ENCODE results near the gene GPR156.
"Not testable (repeated sequence)": the region's sequence is repeated elsewhere in the genome, so short reads cannot be mapped to it uniquely, and the experiment has no call there.

GPR156 gene

GRCh38 chr3:120161902-120162301 lies 123.1 kb downstream of the GPR156 start:
- no peak for DNase-seq (ENCODE audit: low read depth, low spot score)

DNA sequence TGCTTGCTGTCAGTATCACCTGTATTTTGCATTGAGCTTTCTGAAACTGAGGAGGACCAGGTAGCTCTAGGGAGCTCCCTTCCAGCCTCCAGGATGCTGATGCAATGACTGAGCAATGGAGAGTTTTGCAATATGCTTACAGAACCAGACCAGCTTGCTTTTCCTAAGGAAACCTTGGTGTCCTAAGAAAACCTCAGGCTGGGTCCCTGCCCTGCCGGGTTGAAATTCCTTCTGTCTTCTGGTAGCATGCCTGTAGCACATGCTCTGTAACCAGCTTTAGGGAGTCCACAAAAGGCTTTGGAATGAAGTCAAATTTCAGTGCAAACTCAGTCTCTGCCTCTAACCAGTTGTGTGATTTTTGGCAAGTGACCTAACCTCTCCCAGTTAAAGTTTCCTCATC lies 125.0 kb downstream of the GPR156 start:
- DNase-seq (ENCODE audit: low read depth, low spot score) = peak; percentile 53

- no peak for DNase-seq (ENCODE audit: low read depth, low spot score)
Observed at GRCh38 chr3:120157681-120158080, 127.3 kb downstream of the GPR156 start.

DNA sequence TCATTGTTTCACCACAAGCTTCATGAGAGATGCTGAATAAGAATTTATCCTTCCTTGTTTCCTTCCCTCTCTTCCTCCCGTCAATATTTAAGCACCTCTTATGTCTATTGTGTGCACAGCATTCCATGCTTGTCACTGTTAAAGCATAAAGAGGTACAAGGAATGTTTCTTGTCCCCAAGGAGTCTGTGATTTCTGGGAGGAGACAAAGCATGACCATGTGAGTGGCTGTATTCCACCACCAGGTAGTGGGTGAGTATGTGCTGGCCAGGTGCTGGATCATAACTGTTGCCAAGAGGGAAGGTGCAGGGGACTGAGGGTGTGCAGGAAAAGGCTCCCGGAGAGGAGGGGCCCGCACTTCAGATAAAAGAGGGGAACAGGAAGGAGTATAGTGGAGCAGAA lies 127.9 kb downstream of the GPR156 start:
- no peak for DNase-seq (ENCODE audit: low read depth, low spot score)

- DNase-seq (ENCODE audit: low read depth, low spot score) = no peak
Observed at GRCh38 chr3:120156699-120157098, 128.3 kb downstream of the GPR156 start.

GRCh38 chr3:120155694-120156093 lies 129.3 kb downstream of the GPR156 start:
- not testable (repeated sequence) for DNase-seq (ENCODE audit: low read depth, low spot score)

DNA sequence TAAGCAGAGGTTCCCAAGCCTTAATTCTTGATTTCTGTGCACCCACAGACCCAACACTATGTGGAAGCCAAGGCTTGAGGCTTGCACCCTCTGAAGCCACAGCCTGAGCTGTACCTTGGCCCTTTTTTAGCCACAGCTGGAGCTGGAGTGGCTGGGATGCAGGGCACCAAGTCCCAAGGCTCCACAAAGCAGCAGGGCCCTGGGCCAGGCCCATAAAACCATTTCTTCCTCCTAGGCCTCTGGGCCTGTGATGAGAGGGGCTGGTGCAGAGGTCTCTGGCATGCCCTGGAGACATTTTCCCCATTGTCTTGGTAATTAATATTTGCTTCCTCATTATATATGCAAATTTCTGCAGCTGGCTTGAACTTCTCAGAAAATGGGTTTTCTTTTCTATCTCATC lies 129.9 kb downstream of the GPR156 start:
- no peak for DNase-seq (ENCODE audit: low read depth, low spot score)

DNA sequence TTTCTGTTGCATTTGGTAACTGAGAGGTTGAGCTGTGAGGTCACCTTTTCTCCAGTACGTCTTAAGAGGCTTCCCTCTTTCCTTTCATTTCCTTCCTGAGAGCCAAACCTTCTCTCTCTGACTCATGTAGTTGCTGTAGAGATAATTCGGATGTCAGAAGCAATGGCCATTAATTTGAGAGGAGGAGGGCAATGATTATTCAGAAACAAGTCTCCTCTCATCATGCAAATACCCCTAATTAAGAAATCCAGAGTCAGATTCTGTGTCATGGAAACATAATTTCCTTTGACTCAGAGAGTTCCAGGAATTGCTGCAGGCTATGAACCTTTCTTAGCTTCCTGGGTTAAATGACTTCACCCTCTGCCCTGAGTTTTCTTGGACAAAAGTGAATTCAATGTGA lies 131.7 kb downstream of the GPR156 start:
- no peak for DNase-seq (ENCODE audit: low read depth, low spot score)

DNA sequence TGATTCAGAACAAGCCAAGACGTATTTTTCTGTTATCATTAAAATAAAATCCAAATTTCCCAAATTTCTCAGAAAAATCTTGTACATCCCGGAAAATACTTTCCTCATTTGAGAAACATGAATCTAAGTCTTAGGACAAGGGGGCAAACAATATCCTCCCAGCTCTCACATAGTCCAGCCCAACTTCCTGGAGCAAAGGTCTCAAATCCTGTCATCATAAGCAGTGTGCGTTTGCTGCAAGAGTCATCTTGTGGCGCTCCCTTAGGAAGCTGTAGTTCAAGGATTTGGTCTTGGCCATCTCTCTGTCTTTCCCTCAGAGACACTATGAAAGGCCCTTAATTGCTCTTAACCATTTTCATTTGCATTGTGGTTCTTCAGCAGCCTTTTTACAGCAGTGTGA lies 133.2 kb downstream of the GPR156 start:
- DNase-seq (ENCODE audit: low read depth, low spot score) = no peak

GRCh38 chr3:120148187-120148949 lies 136.7 kb downstream of the GPR156 start:
- DNase-seq (ENCODE audit: low read depth, low spot score) = no peak

DNA sequence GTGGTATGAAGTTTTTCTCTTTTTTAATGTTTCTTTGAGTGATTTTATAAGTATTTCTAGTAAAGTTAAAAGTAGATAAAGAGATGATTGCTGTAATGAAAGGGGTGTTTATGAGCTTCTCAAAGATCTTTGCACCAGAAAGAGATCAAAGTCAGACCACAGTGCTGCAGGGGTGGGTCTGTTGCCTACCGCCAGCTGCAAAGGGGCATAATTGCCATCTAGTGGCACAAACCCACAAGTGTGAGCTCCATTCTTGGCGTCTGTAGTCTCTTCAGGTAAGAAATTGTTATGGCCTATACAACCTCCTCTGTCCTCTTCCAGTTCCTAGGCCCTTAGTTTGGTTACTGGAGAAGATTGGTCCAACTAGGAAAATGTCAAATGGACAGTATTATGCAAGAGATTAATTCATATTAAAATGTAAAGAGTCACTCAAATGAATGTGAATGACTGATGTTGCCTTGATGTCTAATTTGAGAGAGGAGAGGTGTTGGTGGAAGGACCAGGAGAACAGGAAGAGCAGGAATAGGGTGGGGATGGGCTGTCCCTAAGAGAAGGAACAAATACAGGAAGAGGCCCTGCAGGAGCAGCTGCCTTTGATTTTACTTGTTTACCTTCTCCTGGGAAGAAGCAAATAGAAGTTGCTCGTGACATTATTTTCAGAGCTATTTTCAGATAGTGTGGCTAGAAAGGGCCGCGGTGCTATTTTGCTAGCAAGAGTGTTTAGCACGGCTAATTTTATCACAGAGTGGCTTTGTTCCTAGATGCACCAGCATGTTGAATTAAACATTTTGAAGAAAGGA lies 137.8 kb downstream of the GPR156 start:
- DNase-seq (ENCODE audit: low read depth, low spot score) = peak; percentile 24

DNA sequence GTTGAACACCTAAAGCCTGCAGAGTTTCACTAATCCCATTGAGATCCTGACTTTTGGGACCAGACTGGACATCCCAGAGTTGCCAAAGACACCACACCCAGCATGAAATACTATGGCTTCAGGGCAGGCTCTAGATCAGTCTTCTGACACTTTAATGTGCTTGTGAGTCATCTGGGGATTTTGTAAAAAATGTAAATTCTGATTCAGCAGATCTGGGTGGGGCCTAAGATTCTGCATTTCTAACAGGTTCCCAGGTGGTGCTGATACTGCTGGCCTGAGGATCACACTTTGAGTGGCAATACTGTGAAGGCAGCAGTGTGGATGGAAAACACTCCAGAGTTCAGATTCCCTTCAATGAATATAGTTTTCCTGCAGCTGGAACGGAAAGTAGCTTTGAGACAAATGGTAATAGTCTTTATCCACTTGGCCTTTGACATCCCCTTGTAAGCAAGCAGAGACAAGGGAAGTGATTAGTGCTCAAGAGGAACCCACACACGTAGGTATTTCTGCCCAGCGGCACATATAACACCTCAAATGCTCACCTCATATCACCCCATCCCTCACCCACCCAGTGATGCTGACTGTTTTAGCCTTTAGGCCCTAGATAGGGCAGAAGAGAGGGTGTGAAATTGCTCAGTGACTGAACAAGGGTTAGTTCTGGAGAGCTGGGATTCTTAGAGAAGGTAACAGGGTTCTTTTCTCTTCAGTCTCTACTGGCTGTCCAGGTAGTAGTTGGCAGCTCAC lies 139.3 kb downstream of the GPR156 start:
- DNase-seq (ENCODE audit: low read depth, low spot score) = no peak

- DNase-seq (ENCODE audit: low read depth, low spot score) = no peak
Observed at GRCh38 chr3:120144267-120144666, 140.8 kb downstream of the GPR156 start.

- DNase-seq (ENCODE audit: low read depth, low spot score) = no peak
Observed at GRCh38 chr3:120143676-120144075, 141.3 kb downstream of the GPR156 start.

GRCh38 chr3:120142236-120142635 lies 142.8 kb downstream of the GPR156 start:
- DNase-seq (ENCODE audit: low read depth, low spot score) = no peak

GRCh38 chr3:120140098-120140742 lies 144.8 kb downstream of the GPR156 start:
- DNase-seq (ENCODE audit: low read depth, low spot score) = no peak

- no peak for DNase-seq (ENCODE audit: low read depth, low spot score)
Observed at GRCh38 chr3:120139140-120139539, 145.9 kb downstream of the GPR156 start.

GRCh38 chr3:120137548-120137947 lies 147.5 kb downstream of the GPR156 start:
- no peak for DNase-seq (ENCODE audit: low read depth, low spot score)

- no peak for DNase-seq (ENCODE audit: low read depth, low spot score)
Observed at GRCh38 chr3:120130656-120131055, 154.4 kb downstream of the GPR156 start.

DNA sequence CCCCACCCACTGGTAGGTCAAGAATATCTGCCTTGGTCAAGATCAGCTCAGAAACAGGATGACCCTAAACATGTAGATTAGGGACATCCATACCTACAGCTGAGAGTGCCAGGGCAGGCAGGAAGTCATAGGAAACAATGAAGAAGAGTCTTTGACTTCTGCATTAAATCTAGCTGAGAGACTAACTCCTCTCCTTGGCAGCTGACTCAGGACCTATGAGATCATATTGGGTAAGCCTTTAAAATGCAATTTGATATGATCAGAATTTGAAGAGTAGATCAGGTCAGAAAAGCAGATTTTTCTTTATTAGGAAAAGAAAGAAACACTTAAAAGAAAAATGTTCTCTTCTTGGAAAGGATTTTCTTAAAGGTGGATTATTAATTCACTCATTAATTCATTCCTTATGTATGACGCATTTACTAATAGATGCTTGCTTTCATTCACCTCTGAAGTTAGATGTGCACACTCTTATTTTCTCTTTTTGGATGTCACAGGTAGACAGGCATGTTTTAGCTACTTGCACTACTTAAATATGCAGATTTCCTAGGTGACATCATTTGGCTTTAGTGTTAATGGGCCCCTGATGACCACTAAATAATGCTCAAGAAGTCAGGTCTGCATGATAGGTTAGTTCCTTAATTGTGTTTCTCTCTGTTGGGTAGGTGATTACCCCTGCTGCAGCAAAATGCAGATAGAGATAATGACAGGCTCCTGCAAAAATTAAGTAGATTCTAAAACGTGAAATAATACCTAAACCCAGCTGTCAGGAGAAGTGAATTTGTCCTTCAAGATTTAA lies 155.1 kb downstream of the GPR156 start:
- no peak for DNase-seq (ENCODE audit: low read depth, low spot score)

- DNase-seq (ENCODE audit: low read depth, low spot score) = no peak
Observed at GRCh38 chr3:120129051-120129450, 156.0 kb downstream of the GPR156 start.

Data from smooth muscle cell of the brain vasculature (primary cell).